Endothelial cell of umbilical vein (primary cell): ENCODE data around the gene DLL3.

Experiments
- EZH2 ChIP-seq: IDR thresholded peaks from 2 replicates; pipeline ENCODE4 v1.6.1; 2012; ENCODE audit warnings: borderline replicate concordance, low read depth, mild to moderate bottlenecking, moderate library complexity, low read length, inconsistent platforms; ENCODE audit not compliant: severe bottlenecking
- FOS ChIP-seq: IDR thresholded peaks from 2 replicates; pipeline ENCODE4 v1.6.1; 2011; ENCODE audit warnings: mild to moderate bottlenecking, low read length, moderate library complexity, borderline replicate concordance; ENCODE audit not compliant: insufficient read depth
- JUN ChIP-seq: IDR thresholded peaks from 2 replicates; pipeline ENCODE4 v1.6.1; 2011; ENCODE audit warnings: borderline replicate concordance, low read depth; ENCODE audit not compliant: insufficient read length, insufficient read depth
- POLR2A ChIP-seq: IDR thresholded peaks from 2 replicates; pipeline ENCODE4 v1.6.1; 2012; ENCODE audit warnings: low read depth, mild to moderate bottlenecking, control low read depth, low read length
- POLR2AphosphoS5 ChIP-seq: IDR thresholded peaks from 2 replicates; pipeline ENCODE4 v1.6.1; 2012; ENCODE audit warnings: low read depth, mild to moderate bottlenecking, control low read depth, low read length, moderate library complexity; ENCODE audit not compliant: insufficient read depth
- TF ChIP-seq, protein P1 (sequence below), 2 donors: IDR thresholded peaks; 1 replicate in 1 of 2; 2 replicates in 1 of 2; pipeline ENCODE4 v1.5.1; 2011; ENCODE audit warnings: low read length in 2 of 2, mild to moderate bottlenecking in 2 of 2, moderate library complexity in 2 of 2, control low read depth in 1 of 2, inconsistent platforms in 1 of 2, low read depth in 1 of 2; ENCODE audit not compliant: insufficient read depth in 1 of 2; ENCODE audit errors: extremely low read depth in 1 of 2
- TF ChIP-seq, protein P2 (sequence below): IDR thresholded peaks from 2 replicates; pipeline ENCODE4 v1.6.1; 2011; ENCODE audit not compliant: insufficient read depth, insufficient read length

DNA sequence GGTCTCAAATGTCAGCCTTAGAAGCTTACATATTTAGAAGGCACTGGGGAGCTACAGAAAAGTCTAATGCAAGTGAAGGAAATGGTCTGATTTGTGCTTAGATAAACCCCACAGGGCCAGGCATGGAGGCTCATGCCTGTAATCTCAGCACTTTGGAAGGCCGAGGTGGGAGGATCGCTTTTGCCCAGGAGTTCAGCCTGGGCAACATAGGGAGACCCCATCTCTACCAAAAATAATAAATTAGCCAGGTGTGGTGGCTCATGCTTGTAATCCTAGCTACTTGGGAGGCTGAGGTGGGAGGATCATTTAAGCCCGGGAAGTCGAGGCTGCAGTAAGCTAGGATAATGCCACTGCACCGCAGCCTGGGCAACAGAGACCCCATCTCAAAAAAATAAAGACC is 2.7 kb upstream of the DLL3 start:
- TF ChIP-seq, protein P1, sequence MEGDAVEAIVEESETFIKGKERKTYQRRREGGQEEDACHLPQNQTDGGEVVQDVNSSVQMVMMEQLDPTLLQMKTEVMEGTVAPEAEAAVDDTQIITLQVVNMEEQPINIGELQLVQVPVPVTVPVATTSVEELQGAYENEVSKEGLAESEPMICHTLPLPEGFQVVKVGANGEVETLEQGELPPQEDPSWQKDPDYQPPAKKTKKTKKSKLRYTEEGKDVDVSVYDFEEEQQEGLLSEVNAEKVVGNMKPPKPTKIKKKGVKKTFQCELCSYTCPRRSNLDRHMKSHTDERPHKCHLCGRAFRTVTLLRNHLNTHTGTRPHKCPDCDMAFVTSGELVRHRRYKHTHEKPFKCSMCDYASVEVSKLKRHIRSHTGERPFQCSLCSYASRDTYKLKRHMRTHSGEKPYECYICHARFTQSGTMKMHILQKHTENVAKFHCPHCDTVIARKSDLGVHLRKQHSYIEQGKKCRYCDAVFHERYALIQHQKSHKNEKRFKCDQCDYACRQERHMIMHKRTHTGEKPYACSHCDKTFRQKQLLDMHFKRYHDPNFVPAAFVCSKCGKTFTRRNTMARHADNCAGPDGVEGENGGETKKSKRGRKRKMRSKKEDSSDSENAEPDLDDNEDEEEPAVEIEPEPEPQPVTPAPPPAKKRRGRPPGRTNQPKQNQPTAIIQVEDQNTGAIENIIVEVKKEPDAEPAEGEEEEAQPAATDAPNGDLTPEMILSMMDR (IDR thresholded peaks at IDR 0.05; ENCODE audit: extremely low read depth in 1 of 2, insufficient read depth in 1 of 2, low read depth in 1 of 2, low read length in 2 of 2), result no peak
- TF ChIP-seq POLR2AphosphoS5, result no peak
- TF ChIP-seq EZH2, result no peak
- TF ChIP-seq POLR2A, result no peak
- TF ChIP-seq, protein P2, sequence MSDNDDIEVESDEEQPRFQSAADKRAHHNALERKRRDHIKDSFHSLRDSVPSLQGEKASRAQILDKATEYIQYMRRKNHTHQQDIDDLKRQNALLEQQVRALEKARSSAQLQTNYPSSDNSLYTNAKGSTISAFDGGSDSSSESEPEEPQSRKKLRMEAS, result no peak
- TF ChIP-seq JUN, result no peak
- TF ChIP-seq FOS, result no peak
